ENCODE data around the gene THUMPD1.

DNA sequence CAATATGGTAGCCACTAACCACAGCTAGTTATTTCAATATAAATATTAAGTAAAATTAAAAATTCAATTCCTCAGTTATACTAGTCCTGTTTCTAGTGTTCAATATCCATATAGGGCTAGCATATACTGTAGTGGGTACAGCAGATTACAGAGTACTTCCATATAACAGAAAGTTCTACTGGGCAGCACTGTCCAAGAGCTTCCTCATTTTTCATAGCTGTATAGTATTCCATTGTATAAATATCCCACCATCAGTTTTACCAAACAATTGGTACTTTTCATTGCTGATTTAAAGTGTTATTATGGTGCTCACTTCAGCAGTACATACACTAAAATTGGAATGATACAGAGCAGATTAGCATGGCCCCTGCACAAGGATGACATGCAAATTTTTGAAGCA lies 42.6 kb upstream of the THUMPD1 start:
- TF ChIP-seq, protein P1, sequence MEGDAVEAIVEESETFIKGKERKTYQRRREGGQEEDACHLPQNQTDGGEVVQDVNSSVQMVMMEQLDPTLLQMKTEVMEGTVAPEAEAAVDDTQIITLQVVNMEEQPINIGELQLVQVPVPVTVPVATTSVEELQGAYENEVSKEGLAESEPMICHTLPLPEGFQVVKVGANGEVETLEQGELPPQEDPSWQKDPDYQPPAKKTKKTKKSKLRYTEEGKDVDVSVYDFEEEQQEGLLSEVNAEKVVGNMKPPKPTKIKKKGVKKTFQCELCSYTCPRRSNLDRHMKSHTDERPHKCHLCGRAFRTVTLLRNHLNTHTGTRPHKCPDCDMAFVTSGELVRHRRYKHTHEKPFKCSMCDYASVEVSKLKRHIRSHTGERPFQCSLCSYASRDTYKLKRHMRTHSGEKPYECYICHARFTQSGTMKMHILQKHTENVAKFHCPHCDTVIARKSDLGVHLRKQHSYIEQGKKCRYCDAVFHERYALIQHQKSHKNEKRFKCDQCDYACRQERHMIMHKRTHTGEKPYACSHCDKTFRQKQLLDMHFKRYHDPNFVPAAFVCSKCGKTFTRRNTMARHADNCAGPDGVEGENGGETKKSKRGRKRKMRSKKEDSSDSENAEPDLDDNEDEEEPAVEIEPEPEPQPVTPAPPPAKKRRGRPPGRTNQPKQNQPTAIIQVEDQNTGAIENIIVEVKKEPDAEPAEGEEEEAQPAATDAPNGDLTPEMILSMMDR (IDR thresholded peaks at IDR 0.05) = no peak
- no peak for TF ChIP-seq POLR2A (IDR thresholded peaks at IDR 0.05)

Measured in thyroid gland (tissue), 4 donors.